ENCODE measurements around the gene ADM2.

- TF ChIP-seq CTCF (IDR thresholded peaks at IDR 0.05) (no peak), EP300 (IDR thresholded peaks at IDR 0.05) (no peak)
Observed at GRCh38 chr22:50497093-50497492, 15.8 kb downstream of the ADM2 start.
